NCI-H748 (cell line): Measurements from ENCODE around the gene ASCC2.
"Not testable (repeated sequence)": the region's sequence is repeated elsewhere in the genome, so short reads cannot be mapped to it uniquely, and the experiment has no call there.

ENCODE experiments used
- DNase-seq: peaks from one replicate; lab custom pipeline; 2025; ENCODE audit not compliant: unreplicated experiment; lab: John Stamatoyannopoulos, UW

Gene ASCC2

GRCh38 chr22:29758068-29758622, 79.9 kb downstream of the ASCC2 start:
- no peak for DNase-seq

GRCh38 chr22:29757096-29757495, 81.0 kb downstream of the ASCC2 start:
- DNase-seq = no peak

GRCh38 chr22:29756341-29756740, 81.7 kb downstream of the ASCC2 start:
- no peak for DNase-seq

- DNase-seq = no peak
Measured at GRCh38 chr22:29755889-29756288, 82.2 kb downstream of the ASCC2 start.

- not testable (repeated sequence) for DNase-seq
Measured at GRCh38 chr22:29754658-29755395, 83.2 kb downstream of the ASCC2 start.

GRCh38 chr22:29753808-29754657, 84.0 kb downstream of the ASCC2 start:
- DNase-seq = no peak

GRCh38 chr22:29751669-29752068, 86.4 kb downstream of the ASCC2 start:
- no peak for DNase-seq

GRCh38 chr22:29750559-29751538, 87.2 kb downstream of the ASCC2 start:
- DNase-seq = no peak

- no peak for DNase-seq
Measured at GRCh38 chr22:29750029-29750428, 88.0 kb downstream of the ASCC2 start.

- DNase-seq = no peak
Measured at GRCh38 chr22:29748248-29748893, 89.7 kb downstream of the ASCC2 start.

- no peak for DNase-seq
Measured at GRCh38 chr22:29747832-29748231, 90.2 kb downstream of the ASCC2 start.

- no peak for DNase-seq
Measured at GRCh38 chr22:29744902-29745301, 93.2 kb downstream of the ASCC2 start.

- DNase-seq = no peak
Measured at GRCh38 chr22:29742326-29742725, 95.7 kb downstream of the ASCC2 start.

- DNase-seq = no peak
Measured at GRCh38 chr22:29741926-29742325, 96.1 kb downstream of the ASCC2 start.

GRCh38 chr22:29740216-29740615, 97.9 kb downstream of the ASCC2 start:
- no peak for DNase-seq

- no peak for DNase-seq
Measured at GRCh38 chr22:29739346-29739875, 98.7 kb downstream of the ASCC2 start.
